B cell (primary cell): ENCODE measurements around the gene FRMD4B. TPM values are rescaled to one million over a fixed set of nuclear protein-coding genes. Genes with fewer than 3 reads are reported as not detected.

Source experiments
- ATAC-seq: fragments of 200-7000 bp; cut with Tn5 transposase; one replicate; pipeline ENCODE4 v1.10.0; 2021; ENCODE audit warnings: low read depth, mild to moderate bottlenecking, moderate number of reproducible peaks, moderate library complexity
- CTCF ChIA-PET: fragments of 350-600 bp; sonication (Branson Sonifier 250); formaldehyde crosslinking; loops from one replicate; lab custom pipeline; 2021; ENCODE audit warnings: antibody characterized with exemption, inconsistent platforms; lab: Charles Lee
- POLR2A ChIA-PET: fragments of 350-600 bp; sonication (Branson Sonifier 250); formaldehyde crosslinking; loops from one replicate; lab custom pipeline; 2021; ENCODE audit warnings: antibody characterized with exemption; lab: Charles Lee
- DNase-seq: peaks from one replicate; pipeline ENCODE4 v3.0.0; 2013
- H2AFZ ChIP-seq: 2 replicates; pipeline ENCODE4 v1.6.1; 2012; ENCODE audit warnings: mild to moderate bottlenecking, low read depth, low read length; ENCODE audit not compliant: insufficient read depth, poor library complexity, severe bottlenecking
- H3K27ac ChIP-seq, 2 donors: 1 replicate in 1 of 2; 2 replicates in 1 of 2; pipeline ENCODE4 v1.5.1; 2012 to 2013; ENCODE audit warnings: low read length in 2 of 2, mild to moderate bottlenecking in 2 of 2, moderate library complexity in 1 of 2
- H3K27me3 ChIP-seq, 4 experiments: fragments of 200-600 bp in 1 of 4; sonication (generic) in 1 of 4; replicated peaks in 1 of 4; 1 replicate in 2 of 4; 2 replicates in 2 of 4; pipeline versions ENCODE4 v1.6.1 to v1.7.0; 2013 to 2016; ENCODE audit warnings: low read length in 3 of 4, mild to moderate bottlenecking in 2 of 4, mixed read lengths in 1 of 4, moderate library complexity in 1 of 4; ENCODE audit not compliant: insufficient read depth in 4 of 4, control insufficient read depth in 3 of 4; ENCODE audit errors: control extremely low read depth in 1 of 4
- H3K36me3 ChIP-seq, 2 experiments: replicated peaks in 1 of 2; 1 replicate in 1 of 2; 2 replicates in 1 of 2; pipeline versions ENCODE4 v1.6.1 to v1.7.1; 2013; ENCODE audit warnings: low read length in 1 of 2; ENCODE audit not compliant: insufficient read depth in 2 of 2, control insufficient read depth in 1 of 2; ENCODE audit errors: control extremely low read depth in 1 of 2, extremely low read depth in 1 of 2
- H3K4me1 ChIP-seq, 2 donors: fragments of 200-600 bp in 1 of 2; sonication (generic) in 1 of 2; 1 replicate in 1 of 2; 2 replicates in 1 of 2; pipeline versions ENCODE4 v1.5.1 to v1.6.1; 2013 to 2017; ENCODE audit warnings: low read length in 2 of 2; ENCODE audit not compliant: control insufficient read depth in 2 of 2, insufficient read depth in 2 of 2
- H3K4me2 ChIP-seq: replicated peaks from 2 replicates; pipeline ENCODE3; 2012; ENCODE audit warnings: mild to moderate bottlenecking, low read depth, low read length; ENCODE audit not compliant: poor library complexity, severe bottlenecking
- H3K4me3 ChIP-seq, 5 experiments: fragments of 200-600 bp in 1 of 5; sonication (generic) in 1 of 5; 1 replicate in 3 of 5; 2 replicates in 2 of 5; pipeline versions ENCODE4 v1.5.1 to v1.7.0; 2011 to 2016; ENCODE audit warnings: low read length in 4 of 5, mild to moderate bottlenecking in 4 of 5, low read depth in 2 of 5, control low read depth in 1 of 5, moderate library complexity in 1 of 5; ENCODE audit not compliant: insufficient read depth in 1 of 5; ENCODE audit errors: control extremely low read depth in 1 of 5, extremely low read depth in 1 of 5
- H3K79me2 ChIP-seq: fragments of 200-600 bp; sonication (generic); one replicate; pipeline ENCODE4 v1.6.0; 2016; ENCODE audit warnings: low read length; ENCODE audit not compliant: control insufficient read depth, insufficient read depth
- H3K9ac ChIP-seq: fragments of 200-600 bp; sonication (generic); 2 replicates; pipeline ENCODE4 v1.6.1; 2017; ENCODE audit warnings: mild to moderate bottlenecking, low read length, moderate library complexity
- H3K9me3 ChIP-seq, 3 donors: one replicate each; pipeline versions ENCODE4 v1.6.1 to v1.7.1; 2013; ENCODE audit warnings: low read length in 2 of 3; ENCODE audit not compliant: control insufficient read depth in 2 of 3, insufficient read depth in 1 of 3; ENCODE audit errors: control extremely low read depth in 1 of 3
- H4K20me1 ChIP-seq: 2 replicates; pipeline ENCODE4 v1.6.0; 2012; ENCODE audit warnings: mild to moderate bottlenecking, low read length; ENCODE audit not compliant: insufficient read depth, control insufficient read depth, poor library complexity, severe bottlenecking
- H3K27ac Mint-ChIP-seq: one replicate; pipeline ENCODE4 v1.8.0; 2021; ENCODE audit warnings: mixed read lengths
- H3K27me3 Mint-ChIP-seq: one replicate; pipeline ENCODE4 v1.8.0; 2021; ENCODE audit warnings: mixed read lengths
- H3K4me1 Mint-ChIP-seq: one replicate; pipeline ENCODE4 v1.8.0; 2021; ENCODE audit warnings: mixed read lengths
- H3K4me3 Mint-ChIP-seq: one replicate; pipeline ENCODE4 v1.8.0; 2021; ENCODE audit warnings: mixed read lengths
- H3K9me3 Mint-ChIP-seq: one replicate; pipeline ENCODE4 v1.8.0; 2022; ENCODE audit warnings: mixed read lengths; ENCODE audit not compliant: insufficient read depth
- EZH2 ChIP-seq: IDR thresholded peaks from 2 replicates; pipeline ENCODE4 v1.6.1; 2012; ENCODE audit warnings: borderline replicate concordance, low read depth, mild to moderate bottlenecking, moderate library complexity, low read length; ENCODE audit not compliant: insufficient read depth, poor library complexity, severe bottlenecking
- WGBS: methylation state at CpG from one replicate; pipeline ENCODE4 v1.1.5; 2013; ENCODE audit warnings: missing lambda C conversion rate; ENCODE audit not compliant: insufficient coverage; 5-methylcytosine and 5-hydroxymethylcytosine counted together
- intact Hi-C: fragments of 100-400 bp; cut with micrococcal nuclease; formaldehyde crosslinking; loops from one replicate; pipeline ENCODE4 v1.10.0; 2022
- polyA plus RNA-seq: library from polyadenylated mRNA; depleted of rRNA; stranded (reverse); fragments of >200 nt; gene quantifications from 2 replicates; pipeline ENCODE4 v1.2.3, GENCODE V29; 2012
- total RNA-seq, 2 donors: library from RNA; stranded (reverse); fragments of 120-200 nt in 1 of 2; gene quantifications; 1 replicate in 1 of 2; 2 replicates in 1 of 2; pipeline versions ENCODE4 v1.2.3 to v1.2.4, GENCODE V29; 2013 to 2022
- TF ChIP-seq, protein P1 (sequence below): fragments of 200-600 bp; IDR thresholded peaks from one replicate; pipeline ENCODE4 v1.8.0; 2022; ENCODE audit warnings: antibody characterized with exemption, mild to moderate bottlenecking

Gene FRMD4B
- total and polyA plus RNA-seq, 2 donors (not counting 1 experiment from before 2014, with no cell fraction given) = 0.06 to 0.20 TPM

GRCh38 chr3:69126216-69126615, 259.7 kb downstream of the FRMD4B start:
- no peak overlapping the region for H3K9ac ChIP-seq
- POLR2A ChIA-PET = no interaction called here
- no peaks in the 10 kb centered on the region for H3K4me1 Mint-ChIP-seq
- H3K9me3 Mint-ChIP-seq = no peaks in the 10 kb centered on the region
- no peak overlapping the region for H3K4me2 ChIP-seq
- no peaks in the 10 kb centered on the region for H3K9me3 ChIP-seq
- no peaks in the 10 kb centered on the region for H4K20me1 ChIP-seq
- H3K27ac ChIP-seq = no peak overlapping the region
- no peak overlapping the region for H3K4me3 Mint-ChIP-seq
- H3K79me2 ChIP-seq = no peaks in the 10 kb centered on the region
- DNase-seq = no peak
- intact Hi-C loops = no loop called here
- no peak overlapping the region for H3K27ac Mint-ChIP-seq
- H3K4me3 ChIP-seq = no peak overlapping the region
- no peak for ATAC-seq
- H3K27me3 ChIP-seq = no peaks in the 10 kb centered on the region
- peaks cover 10% of the 10 kb centered on the region for H3K27me3 Mint-ChIP-seq
- TF ChIP-seq, protein P1, sequence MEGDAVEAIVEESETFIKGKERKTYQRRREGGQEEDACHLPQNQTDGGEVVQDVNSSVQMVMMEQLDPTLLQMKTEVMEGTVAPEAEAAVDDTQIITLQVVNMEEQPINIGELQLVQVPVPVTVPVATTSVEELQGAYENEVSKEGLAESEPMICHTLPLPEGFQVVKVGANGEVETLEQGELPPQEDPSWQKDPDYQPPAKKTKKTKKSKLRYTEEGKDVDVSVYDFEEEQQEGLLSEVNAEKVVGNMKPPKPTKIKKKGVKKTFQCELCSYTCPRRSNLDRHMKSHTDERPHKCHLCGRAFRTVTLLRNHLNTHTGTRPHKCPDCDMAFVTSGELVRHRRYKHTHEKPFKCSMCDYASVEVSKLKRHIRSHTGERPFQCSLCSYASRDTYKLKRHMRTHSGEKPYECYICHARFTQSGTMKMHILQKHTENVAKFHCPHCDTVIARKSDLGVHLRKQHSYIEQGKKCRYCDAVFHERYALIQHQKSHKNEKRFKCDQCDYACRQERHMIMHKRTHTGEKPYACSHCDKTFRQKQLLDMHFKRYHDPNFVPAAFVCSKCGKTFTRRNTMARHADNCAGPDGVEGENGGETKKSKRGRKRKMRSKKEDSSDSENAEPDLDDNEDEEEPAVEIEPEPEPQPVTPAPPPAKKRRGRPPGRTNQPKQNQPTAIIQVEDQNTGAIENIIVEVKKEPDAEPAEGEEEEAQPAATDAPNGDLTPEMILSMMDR = no peak
- TF ChIP-seq EZH2 = no peak
- no peaks in the 10 kb centered on the region for H3K36me3 ChIP-seq
- H2AFZ ChIP-seq = no peak overlapping the region
- no peaks in the 10 kb centered on the region for H3K4me1 ChIP-seq
- WGBS = 100% methylated on average over 1 of the region's 3 CpGs
- CTCF ChIA-PET = interaction anchor here (1.4 kb wide), 1 partner anchor 61 kb away, joined by 5 read pairs; no protein-coding TSS in a partner anchor

DNA sequence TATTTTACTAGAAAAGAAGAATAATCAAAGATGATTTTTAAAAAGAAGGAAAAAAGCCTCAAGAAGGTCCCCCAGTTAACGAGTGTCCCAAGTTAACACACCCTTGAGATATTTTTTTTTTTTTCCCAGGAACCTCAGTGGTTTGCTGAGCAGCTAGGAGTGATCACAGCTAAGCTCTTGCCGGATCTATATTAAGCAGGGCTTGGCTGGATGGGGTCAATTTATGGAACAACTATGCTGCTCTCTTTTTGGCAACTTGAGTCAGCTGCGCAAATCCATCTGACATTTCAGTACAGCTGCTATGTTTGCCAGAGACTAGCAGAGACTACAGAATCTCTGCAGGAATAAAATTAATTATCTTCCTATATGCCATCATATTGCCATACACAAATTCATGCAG, 263.5 kb downstream of the FRMD4B start, which contains the start of gene LMOD3:
LMOD3 (minus strand) TSS at position 193 of the 400 bp plus-strand sequence. CDS start 209 bp downstream, outside the sequence.
- ChIA-PET POLR2A (no interaction called here), CTCF (interaction anchor here (0.7 to 0.9 kb wide), 2 partner anchors 29 to 39 kb away, joined by 3 to 4 read pairs; no protein-coding TSS in a partner anchor)
- Histone ChIP-seq H3K27me3 (no peaks in the 10 kb centered on the region), H3K9ac (no peak within 1 kb of the TSS), H4K20me1 (no peaks in the 10 kb centered on the region), H3K4me1 (no peaks in the 10 kb centered on the region), H3K9me3 (no peaks in the 10 kb centered on the region), H3K4me3 (no peak within 1 kb of the TSS), H3K4me2 (no peak within 1 kb of the TSS), H3K36me3 (no peaks in the 10 kb centered on the region), H3K79me2 (no peaks in the 10 kb centered on the region), H2AFZ (no peak within 1 kb of the TSS), H3K27ac (no peak within 1 kb of the TSS)
- Mint-ChIP-seq H3K4me1 (peaks cover 5% of the 10 kb centered on the region), H3K27ac (no peak within 1 kb of the TSS), H3K4me3 (no peak within 1 kb of the TSS), H3K27me3 (peaks cover 10% of the 10 kb centered on the region), H3K9me3 (no peaks in the 10 kb centered on the region)
- DNase-seq (no peak), ATAC-seq (no peak)
- WGBS = 95% methylated on average over 2 of the region's 3 CpGs
- intact Hi-C loops = loop anchor here (5.0 kb wide), 1 partner anchor 40 kb away; the partner anchor contains the start of genes ARL6IP5 and UBA3
- TF ChIP-seq EZH2 = no peak
- TF ChIP-seq, protein P1 = no peak
